OCI-LY7 (cell line): ENCODE measurements around the gene R3HCC1L. TPM values are rescaled to one million over a fixed set of nuclear protein-coding genes. Genes with fewer than 3 reads are reported as not detected.

Source experiments
- BruUV-seq: library from RNA; stranded (reverse); fragments of 400-500 nt; replicated peaks from 2 replicates; lab custom pipeline; 2021; lab: Mats Ljungman, UMichigan
- CTCF ChIA-PET: fragments of 300-600 bp; sonication (Branson Sonifier 250); formaldehyde crosslinking; loops from one replicate; lab custom pipeline; 2022; ENCODE audit warnings: antibody characterized with exemption; ENCODE audit not compliant: unreplicated experiment; lab: Charles Lee
- POLR2A ChIA-PET: fragments of 300-600 bp; sonication (Branson Sonifier 250); formaldehyde crosslinking; loops from one replicate; lab custom pipeline; 2022; ENCODE audit warnings: antibody characterized with exemption; lab: Charles Lee
- DNase-seq: peaks from one replicate; pipeline ENCODE4 v3.0.0-alpha.2; 2015; ENCODE audit warnings: low spot score
- H2AFZ ChIP-seq: fragments of 200-600 bp; sonication (generic), shearing (Covaris generic); 2 replicates; pipeline ENCODE4 v1.6.1; 2014; ENCODE audit warnings: mild to moderate bottlenecking, antibody characterized with exemption, low read length, moderate library complexity
- H3K27ac ChIP-seq: fragments of 200-600 bp; sonication (generic); 2 replicates; pipeline ENCODE4 v1.5.1; 2014; ENCODE audit warnings: mixed run types, low read depth, mild to moderate bottlenecking, moderate library complexity, low read length, inconsistent platforms; ENCODE audit not compliant: poor library complexity, severe bottlenecking
- H3K36me3 ChIP-seq: fragments of 200-600 bp; sonication (generic); 2 replicates; pipeline ENCODE4 v1.6.1; 2014; ENCODE audit warnings: mild to moderate bottlenecking, antibody characterized with exemption, low read length, moderate library complexity, mixed read lengths; ENCODE audit not compliant: insufficient read depth
- H3K4me1 ChIP-seq: fragments of 200-600 bp; sonication (generic); 2 replicates; pipeline ENCODE4 v1.5.1; 2014; ENCODE audit warnings: mild to moderate bottlenecking, low read length; ENCODE audit not compliant: insufficient read depth, poor library complexity, severe bottlenecking
- H3K4me2 ChIP-seq: fragments of 200-600 bp; sonication (generic); 2 replicates; pipeline ENCODE4 v1.6.1; 2014; ENCODE audit warnings: mild to moderate bottlenecking, low read length
- H3K4me3 ChIP-seq: fragments of 200-600 bp; sonication (generic); 2 replicates; pipeline ENCODE4 v1.5.1; 2014; ENCODE audit warnings: mild to moderate bottlenecking, low read depth, low read length; ENCODE audit not compliant: poor library complexity, severe bottlenecking
- H3K79me2 ChIP-seq: fragments of 200-600 bp; sonication (generic); 2 replicates; pipeline ENCODE4 v1.6.1; 2016; ENCODE audit warnings: low read depth, mild to moderate bottlenecking, low read length, moderate library complexity, mixed read lengths; ENCODE audit not compliant: insufficient read depth
- H3K9me2 ChIP-seq: fragments of 200-600 bp; sonication (generic); 2 replicates; pipeline ENCODE4 v1.6.1; 2016; ENCODE audit warnings: mild to moderate bottlenecking, low read length, mixed read lengths; ENCODE audit not compliant: insufficient read depth
- H3K9me3 ChIP-seq: fragments of 200-600 bp; sonication (generic); 2 replicates; pipeline ENCODE4 v1.6.1; 2014; ENCODE audit warnings: mild to moderate bottlenecking, mixed run types, low read length, mixed read lengths
- H4K20me1 ChIP-seq: fragments of 200-600 bp; sonication (generic); 2 replicates; pipeline ENCODE4 v1.6.1; 2014; ENCODE audit warnings: mild to moderate bottlenecking, antibody characterized with exemption, low read length, moderate library complexity, mixed read lengths; ENCODE audit not compliant: insufficient read depth
- CTCF ChIP-seq: fragments of 200-600 bp; sonication (generic); conservative IDR thresholded peaks from 2 replicates; pipeline ENCODE4 v1.5.1; 2014; ENCODE audit warnings: mild to moderate bottlenecking, antibody characterized with exemption, low read length, moderate library complexity, mixed read lengths
- EZH2phosphoT487 ChIP-seq: fragments of 200-600 bp; sonication (generic); IDR thresholded peaks from 2 replicates; pipeline ENCODE4 v1.6.1; 2018; ENCODE audit warnings: low read depth, borderline replicate concordance, mild to moderate bottlenecking, mixed run types, antibody characterized with exemption, low read length, moderate library complexity, mixed read lengths
- intact Hi-C: fragments of 100-400 bp; cut with micrococcal nuclease; formaldehyde crosslinking; loops from one replicate; pipeline ENCODE4 v1.10.0; 2022; ENCODE audit not compliant: unreplicated experiment
- total RNA-seq, 2 experiments: library from RNA; depleted of rRNA in 1 of 2; stranded (reverse); fragments of >200 nt in 1 of 2; shearing (Covaris generic) in 1 of 2; gene quantifications; 2 replicates each; pipeline ENCODE4 v1.2.3, GENCODE V29; 2014 to 2022

Gene R3HCC1L
- total RNA-seq, 2 experiments from 2014 or later = 38.8 to 42.0 TPM

- H3K36me3 ChIP-seq = no peaks in the 10 kb centered on the region
- H3K27ac ChIP-seq = no peak overlapping the region
- TF ChIP-seq EZH2phosphoT487 (no peak), CTCF (no peak)
- DNase-seq = no peak
- CTCF ChIA-PET = no interaction called here
- H3K4me2 ChIP-seq = peak overlapping the region; percentile 31; the same call in 1 of the 2 replicates
- H3K9me2 ChIP-seq = no peaks in the 10 kb centered on the region
- H3K4me1 ChIP-seq = no peaks in the 10 kb centered on the region
- no peaks in the 10 kb centered on the region for H4K20me1 ChIP-seq
- H3K79me2 ChIP-seq = no peaks in the 10 kb centered on the region
- POLR2A ChIA-PET = interaction anchor here (0.7 kb wide), 1 partner anchor 123 kb away, joined by 3 read pairs; no protein-coding TSS in a partner anchor
- H3K4me3 ChIP-seq = peak overlapping the region; percentile 30
- no peaks in the 10 kb centered on the region for H3K9me3 ChIP-seq
- intact Hi-C loops = no loop called here
- BruUV-seq = no TSS peak
- H2AFZ ChIP-seq = no peak overlapping the region
Observed at GRCh38 chr10:98268694-98269431, 134.4 kb downstream of the R3HCC1L start.

GRCh38 chr10:98269435-98269912, 135.0 kb downstream of the R3HCC1L start:
- intact Hi-C loops = no loop called here
- CTCF ChIA-PET = no interaction called here

More at GRCh38 chr10:98269435-98269912, 135.0 kb downstream of the R3HCC1L start:
- POLR2A ChIA-PET = no interaction called here
- Histone ChIP-seq H4K20me1 (no peaks in the 10 kb centered on the region), H3K27ac (no peak overlapping the region), H3K9me2 (no peaks in the 10 kb centered on the region), H3K4me2 (no peak overlapping the region), H3K36me3 (no peaks in the 10 kb centered on the region), H3K79me2 (no peaks in the 10 kb centered on the region), H2AFZ (no peak overlapping the region), H3K4me3 (no peak overlapping the region), H3K9me3 (no peaks in the 10 kb centered on the region), H3K4me1 (no peaks in the 10 kb centered on the region)
- TF ChIP-seq EZH2phosphoT487 (no peak), CTCF (no peak)
- DNase-seq = no peak
- BruUV-seq = no TSS peak
